ENCODE data around the gene NRN1.
"Not testable (repeated sequence)": the region's sequence is repeated elsewhere in the genome, so short reads cannot be mapped to it uniquely, and the experiment has no call there.

The NRN1 gene

GRCh38 chr6:6006428-6007365 is at the start of gene NRN1:
Gene NRN1 (minus strand): TSS chr6:6006925. CDS start chr6:6006749, 176 bp downstream.
- no peak for DNase-seq (ENCODE audit: low read depth in 2 of 2)

- no peak for DNase-seq (ENCODE audit: low read depth in 2 of 2)
Measured at GRCh38 chr6:6052216-6052615, 45.5 kb upstream of the NRN1 start.

GRCh38 chr6:6046716-6047115 is 40.0 kb upstream of the NRN1 start:
- no peak for DNase-seq (ENCODE audit: low read depth in 2 of 2)

- DNase-seq (ENCODE audit: low read depth in 2 of 2) = no peak
Measured at GRCh38 chr6:6039946-6040509, 33.3 kb upstream of the NRN1 start.

GRCh38 chr6:6037179-6037578 is 30.5 kb upstream of the NRN1 start:
- no peak for DNase-seq (ENCODE audit: low read depth in 2 of 2)

GRCh38 chr6:6033858-6034257 is 27.1 kb upstream of the NRN1 start:
- no peak for DNase-seq (ENCODE audit: low read depth in 2 of 2)

- DNase-seq (ENCODE audit: low read depth in 2 of 2) = no peak
Measured at GRCh38 chr6:6026513-6027205, 19.9 kb upstream of the NRN1 start.

GRCh38 chr6:6025736-6026135 is 19.0 kb upstream of the NRN1 start:
- DNase-seq (ENCODE audit: low read depth in 2 of 2) = no peak

- no peak for DNase-seq (ENCODE audit: low read depth in 2 of 2)
Measured at GRCh38 chr6:6024220-6024619, 17.5 kb upstream of the NRN1 start.

- not testable (repeated sequence) for DNase-seq (ENCODE audit: low read depth in 2 of 2)
Measured at GRCh38 chr6:6022841-6023240, 16.1 kb upstream of the NRN1 start.

GRCh38 chr6:6008648-6009421 is 2.1 kb upstream of the NRN1 start:
- peak in 1 of 2 experiments; percentile 61 for DNase-seq (ENCODE audit: low read depth in 2 of 2)

- no peak for DNase-seq (ENCODE audit: low read depth in 2 of 2)
Measured at GRCh38 chr6:6008089-6008647, 1.4 kb upstream of the NRN1 start.

- DNase-seq (ENCODE audit: low read depth in 2 of 2) = peak in 1 of 2 experiments; percentile 34
Measured at GRCh38 chr6:6007366-6008088, 802 bp upstream of the NRN1 start.

GRCh38 chr6:6006006-6006427 is 708 bp downstream of the NRN1 start:
- no peak for DNase-seq (ENCODE audit: low read depth in 2 of 2)

- DNase-seq (ENCODE audit: low read depth in 2 of 2) = no peak
Measured at GRCh38 chr6:6005051-6006005, 1.4 kb downstream of the NRN1 start.

- DNase-seq (ENCODE audit: low read depth in 2 of 2) = no peak
Measured at GRCh38 chr6:6004390-6004995, 2.2 kb downstream of the NRN1 start.

- peak in 1 of 2 experiments; percentile 26 for DNase-seq (ENCODE audit: low read depth in 2 of 2)
Measured at GRCh38 chr6:6003621-6004366, 2.9 kb downstream of the NRN1 start.

GRCh38 chr6:6002848-6003620 is 3.7 kb downstream of the NRN1 start:
- no peak for DNase-seq (ENCODE audit: low read depth in 2 of 2)
